NT2/D1 (cell line): ENCODE results near the gene ERMP1.

Source experiments
- YY1 ChIP-seq: IDR thresholded peaks from 2 replicates; pipeline ENCODE4 v1.6.1; 2011; ENCODE audit not compliant: insufficient read length, insufficient read depth
- ZNF274 ChIP-seq: IDR thresholded peaks from 2 replicates; pipeline ENCODE4 v1.6.1; 2011; ENCODE audit warnings: mild to moderate bottlenecking, low read depth, low read length

DNA sequence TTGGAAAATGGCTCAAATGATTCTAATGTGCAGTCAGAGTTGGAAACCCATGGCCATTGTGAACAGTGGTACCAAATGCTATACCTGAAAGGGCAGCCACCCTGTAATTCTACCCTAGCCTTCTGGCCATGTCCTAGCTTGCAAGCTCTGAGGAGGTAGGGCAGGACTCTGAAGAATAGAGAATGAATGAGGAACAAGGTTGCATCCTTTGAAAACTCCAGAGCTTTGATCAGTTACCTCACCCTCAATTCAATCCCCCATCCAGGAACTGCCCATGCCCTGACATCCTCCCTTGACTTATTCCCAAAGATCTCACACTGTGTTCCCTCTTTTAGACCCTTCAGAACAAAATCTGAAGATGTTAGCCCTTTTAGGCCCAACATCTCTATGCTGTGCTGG lies 17.8 kb upstream of the ERMP1 start:
- TF ChIP-seq YY1 (no peak), ZNF274 (no peak)
